Keratinocyte (primary cell): ENCODE data around the gene FAM120A.

Experiments
- EZH2 ChIP-seq: IDR thresholded peaks from one replicate; pipeline ENCODE4 v1.6.1; 2012; ENCODE audit warnings: inconsistent platforms, mild to moderate bottlenecking, low read length, moderate library complexity
- TF ChIP-seq, protein P1 (sequence below), 3 experiments: IDR thresholded peaks in 1 of 3; conservative IDR thresholded peaks in 1 of 3; optimal IDR thresholded peaks in 1 of 3; 2 replicates in 2 of 3; 3 replicates in 1 of 3; pipeline versions ENCODE3 to v1.5.1; 2011; ENCODE audit warnings: low read length in 3 of 3, mild to moderate bottlenecking in 3 of 3, moderate library complexity in 2 of 3, control low read depth in 1 of 3, inconsistent platforms in 1 of 3; ENCODE audit not compliant: insufficient read depth in 2 of 3; ENCODE audit errors: extremely low read depth in 1 of 3

DNA sequence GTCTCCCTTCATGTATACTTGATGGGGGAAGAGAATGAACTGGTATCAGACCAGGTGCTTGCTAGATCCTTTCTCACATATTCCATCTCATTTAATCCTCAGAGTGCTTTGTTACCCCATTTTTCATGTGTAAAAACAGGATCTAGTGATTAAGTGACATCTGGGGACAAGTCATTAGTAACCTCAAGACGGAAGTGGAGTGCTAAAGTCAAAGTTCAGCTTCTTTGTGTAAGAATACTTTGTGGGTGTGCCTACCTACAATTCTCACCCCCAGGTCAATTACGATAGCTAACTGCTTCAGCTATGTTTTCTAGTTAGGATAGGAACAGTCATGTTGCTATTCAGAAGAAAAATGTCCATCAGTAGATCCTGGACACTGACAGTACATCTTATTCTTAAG, 5.0 kb downstream of the FAM120A start:
- TF ChIP-seq, protein P1, sequence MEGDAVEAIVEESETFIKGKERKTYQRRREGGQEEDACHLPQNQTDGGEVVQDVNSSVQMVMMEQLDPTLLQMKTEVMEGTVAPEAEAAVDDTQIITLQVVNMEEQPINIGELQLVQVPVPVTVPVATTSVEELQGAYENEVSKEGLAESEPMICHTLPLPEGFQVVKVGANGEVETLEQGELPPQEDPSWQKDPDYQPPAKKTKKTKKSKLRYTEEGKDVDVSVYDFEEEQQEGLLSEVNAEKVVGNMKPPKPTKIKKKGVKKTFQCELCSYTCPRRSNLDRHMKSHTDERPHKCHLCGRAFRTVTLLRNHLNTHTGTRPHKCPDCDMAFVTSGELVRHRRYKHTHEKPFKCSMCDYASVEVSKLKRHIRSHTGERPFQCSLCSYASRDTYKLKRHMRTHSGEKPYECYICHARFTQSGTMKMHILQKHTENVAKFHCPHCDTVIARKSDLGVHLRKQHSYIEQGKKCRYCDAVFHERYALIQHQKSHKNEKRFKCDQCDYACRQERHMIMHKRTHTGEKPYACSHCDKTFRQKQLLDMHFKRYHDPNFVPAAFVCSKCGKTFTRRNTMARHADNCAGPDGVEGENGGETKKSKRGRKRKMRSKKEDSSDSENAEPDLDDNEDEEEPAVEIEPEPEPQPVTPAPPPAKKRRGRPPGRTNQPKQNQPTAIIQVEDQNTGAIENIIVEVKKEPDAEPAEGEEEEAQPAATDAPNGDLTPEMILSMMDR (optimal IDR thresholded peaks at IDR 0.05 in 1 of 3, IDR thresholded peaks at IDR 0.05 in 1 of 3, conservative IDR thresholded peaks at IDR 0.05 in 1 of 3; ENCODE audit: extremely low read depth in 1 of 3, insufficient read depth in 2 of 3, low read length in 3 of 3), result no peak
- no peak for TF ChIP-seq EZH2
